Measurements from ENCODE around the gene TRERF1. TPM values are rescaled to one million over a fixed set of nuclear protein-coding genes. Genes with fewer than 3 reads are reported as not detected.

TRERF1 gene
- polyA plus RNA-seq, 1 donor (not counting 4 experiments of a cell fraction or from before 2014, with no cell fraction given): 4.8 TPM

- Histone ChIP-seq H3K9me3 (ENCODE audit: control insufficient read depth, low read depth, low read length) (no peaks in the 10 kb centered on the region), H3K79me2 (ENCODE audit: control insufficient read depth, insufficient read depth, low read length) (peaks cover 38% of the 10 kb centered on the region), H3K27ac (ENCODE audit: control insufficient read depth, insufficient read depth, low read length) (peak overlapping the region; percentile 92), H3K9me1 (ENCODE audit: control insufficient read depth, extremely low read depth, insufficient read depth, low read length) (peaks cover 2% of the 10 kb centered on the region), H3K4me1 (ENCODE audit: control insufficient read depth, extremely low read depth, insufficient read depth, low read length) (peaks cover 64% of the 10 kb centered on the region), H3K9ac (ENCODE audit: control insufficient read depth, extremely low read depth, insufficient read depth, low read length) (peak overlapping the region; percentile 41), H3K36me3 (ENCODE audit: control insufficient read depth in 2 of 2, extremely low read depth in 1 of 2, insufficient read depth in 2 of 2, low read length in 2 of 2) (peaks cover 0 to 3% of the 10 kb centered on the region in 2 experiments), H2AFZ (ENCODE audit: control insufficient read depth, low read length) (peak overlapping the region; percentile 64), H3K4me2 (ENCODE audit: control insufficient read depth, extremely low read depth, insufficient read depth, low read depth, low read length) (peak overlapping the region; percentile 93), H4K20me1 (ENCODE audit: control insufficient read depth, extremely low read depth, insufficient read depth, low read length) (no peaks in the 10 kb centered on the region), H3K27me3 (ENCODE audit: control insufficient read depth, extremely low read depth, insufficient read depth, low read length) (no peaks in the 10 kb centered on the region), H3K4me3 (ENCODE audit: control insufficient read depth in 2 of 3, extremely low read depth in 1 of 3, insufficient read depth in 2 of 3, low read depth in 1 of 3, low read length in 3 of 3) (peak overlapping the region; percentile 20 to 47 (median 47))
- peak; percentile 86 for DNase-seq (ENCODE audit: low read depth, low spot score)
- TF ChIP-seq EZH2 (IDR thresholded peaks at IDR 0.05; ENCODE audit: low read length): no peak
- peak; percentile 42 to 52 (median 49) for TF ChIP-seq CTCF (optimal IDR thresholded peaks at IDR 0.05 in 1 of 3, IDR thresholded peaks at IDR 0.05 in 1 of 3, conservative IDR thresholded peaks at IDR 0.05 in 1 of 3; ENCODE audit: extremely low read depth in 1 of 3, insufficient read depth in 2 of 3, low read length in 3 of 3)
- dilution Hi-C loops (cut with MboI; ENCODE audit: extremely low pct_ligation_motif_present, low sequenced_read_pairs): no loop called here
- FAIRE-seq: peak; percentile 93
Measured at GRCh38 chr6:42403421-42403820, 48.3 kb downstream of the TRERF1 start.

DNA sequence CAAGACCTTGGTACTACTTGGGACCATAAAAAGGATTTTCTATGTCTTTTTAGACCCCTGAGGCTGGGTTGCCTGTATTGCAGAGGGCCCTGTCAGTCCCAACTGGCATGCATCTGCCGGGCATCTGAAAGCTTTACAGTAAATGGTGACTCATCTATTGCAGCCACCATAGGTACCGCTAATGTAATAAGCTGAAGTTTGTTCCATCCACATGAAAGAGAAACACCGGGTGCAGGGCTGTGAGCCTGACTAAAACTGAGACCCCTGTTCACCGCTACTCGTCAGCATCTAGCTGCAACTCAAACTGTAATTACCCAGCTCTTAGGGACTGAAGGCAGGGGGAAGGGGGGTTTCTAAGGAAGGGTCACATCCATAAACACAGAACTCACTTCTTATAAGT, 49.5 kb downstream of the TRERF1 start:
- dilution Hi-C loops (cut with MboI; ENCODE audit: extremely low pct_ligation_motif_present, low sequenced_read_pairs): no loop called here
- FAIRE-seq (peak; percentile 80), DNase-seq (ENCODE audit: low read depth, low spot score) (no peak)
- no peak overlapping the region for H3K9ac ChIP-seq (ENCODE audit: control insufficient read depth, extremely low read depth, insufficient read depth, low read length)
- peak overlapping the region; percentile 92 for H3K27ac ChIP-seq (ENCODE audit: control insufficient read depth, insufficient read depth, low read length)
- H3K79me2 ChIP-seq (ENCODE audit: control insufficient read depth, insufficient read depth, low read length): peaks cover 45% of the 10 kb centered on the region
- peaks cover 62% of the 10 kb centered on the region for H3K4me1 ChIP-seq (ENCODE audit: control insufficient read depth, extremely low read depth, insufficient read depth, low read length)
- no peak overlapping the region for H2AFZ ChIP-seq (ENCODE audit: control insufficient read depth, low read length)
- H3K9me1 ChIP-seq (ENCODE audit: control insufficient read depth, extremely low read depth, insufficient read depth, low read length): peaks cover 2% of the 10 kb centered on the region
- H3K36me3 ChIP-seq (ENCODE audit: control insufficient read depth in 2 of 2, extremely low read depth in 1 of 2, insufficient read depth in 2 of 2, low read length in 2 of 2): peaks cover 0 to 3% of the 10 kb centered on the region in 2 experiments
- H3K4me2 ChIP-seq (ENCODE audit: control insufficient read depth, extremely low read depth, insufficient read depth, low read depth, low read length): peak overlapping the region; percentile 93
- H3K9me3 ChIP-seq (ENCODE audit: control insufficient read depth, low read depth, low read length): no peaks in the 10 kb centered on the region
- no peak for TF ChIP-seq EZH2 (IDR thresholded peaks at IDR 0.05; ENCODE audit: low read length)
- TF ChIP-seq CTCF (optimal IDR thresholded peaks at IDR 0.05 in 1 of 3, IDR thresholded peaks at IDR 0.05 in 1 of 3, conservative IDR thresholded peaks at IDR 0.05 in 1 of 3; ENCODE audit: extremely low read depth in 1 of 3, insufficient read depth in 2 of 3, low read length in 3 of 3): no peak
- H3K4me3 ChIP-seq (ENCODE audit: control insufficient read depth in 2 of 3, extremely low read depth in 1 of 3, insufficient read depth in 2 of 3, low read depth in 1 of 3, low read length in 3 of 3): no peak overlapping the region
- H3K27me3 ChIP-seq (ENCODE audit: control insufficient read depth, extremely low read depth, insufficient read depth, low read length): no peaks in the 10 kb centered on the region
- H4K20me1 ChIP-seq (ENCODE audit: control insufficient read depth, extremely low read depth, insufficient read depth, low read length): no peaks in the 10 kb centered on the region

Data from keratinocyte (primary cell).